Lower lobe of right lung (tissue), 2 donors: ENCODE measurements around the gene COL4A1. TPM values are rescaled to one million over a fixed set of nuclear protein-coding genes. Genes with fewer than 3 reads are reported as not detected.

ENCODE experiments used
- ATAC-seq, 2 donors: fragments of 200-7000 bp; cut with Tn5 transposase; one replicate each; pipeline ENCODE4 v1.9.1; 2020 to 2022; ENCODE audit warnings: mild to moderate bottlenecking in 2 of 2, moderate library complexity in 2 of 2
- DNase-seq: peaks from one replicate; pipeline ENCODE4 v3.0.0-alpha.2; 2020
- H3K27ac ChIP-seq: fragments of 200-600 bp; one replicate; pipeline ENCODE4 v1.8.0; 2022
- H3K27me3 ChIP-seq: fragments of 200-600 bp; one replicate; pipeline ENCODE4 v1.8.0; 2022; ENCODE audit warnings: low read depth
- H3K36me3 ChIP-seq: fragments of 200-600 bp; one replicate; pipeline ENCODE4 v1.8.0; 2022; ENCODE audit warnings: mild to moderate bottlenecking
- H3K4me1 ChIP-seq: fragments of 200-600 bp; one replicate; pipeline ENCODE4 v1.8.0; 2022
- H3K4me3 ChIP-seq: fragments of 200-600 bp; one replicate; pipeline ENCODE4 v1.8.0; 2022; ENCODE audit warnings: mild to moderate bottlenecking
- H3K9me3 ChIP-seq: fragments of 200-600 bp; one replicate; pipeline ENCODE4 v1.8.0; 2022
- CTCF ChIP-seq: fragments of 200-600 bp; IDR thresholded peaks from one replicate; pipeline ENCODE4 v1.8.0; 2022; ENCODE audit warnings: antibody characterized with exemption, mild to moderate bottlenecking
- intact Hi-C: fragments of 100-400 bp; cut with DNase I; formaldehyde crosslinking; loops from one replicate; pipeline ENCODE4 v1.11.0; 2022
- total RNA-seq: library from RNA; stranded (reverse); fragmentation: NEBNext Ultra II Directional; extraction: Animal tissue kit (Norgen Biotek cat#: 25700); gene quantifications from one replicate; pipeline ENCODE4 v1.2.1, GENCODE V29; 2021
- donor health status: DM: no; HTN: yes; CAD: no; lungs with severe emphysema.

Gene COL4A1
- total RNA-seq, 1 donor from 2014 or later = 161 TPM

- peak in 1 of 2 donors; percentile 25 for ATAC-seq
- intact Hi-C loops = loop anchor here (10.0 kb wide), 1 partner anchor 74 kb away; no protein-coding TSS in a partner anchor
- Histone ChIP-seq H3K27me3 (peaks cover 20% of the 10 kb centered on the region), H3K4me3 (peak overlapping the region; percentile 78), H3K27ac (peak overlapping the region; percentile 93), H3K4me1 (peaks cover 38% of the 10 kb centered on the region), H3K36me3 (no peaks in the 10 kb centered on the region), H3K9me3 (no peaks in the 10 kb centered on the region)
- DNase-seq = no peak
- TF ChIP-seq CTCF = no peak
Measured at GRCh38 chr13:110308656-110309359, 1.9 kb upstream of the COL4A1 start.

- Histone ChIP-seq H3K27ac (peak overlapping the region; percentile 93), H3K36me3 (no peaks in the 10 kb centered on the region), H3K9me3 (no peaks in the 10 kb centered on the region), H3K4me3 (peak overlapping the region; percentile 78), H3K27me3 (peaks cover 20% of the 10 kb centered on the region), H3K4me1 (peaks cover 35% of the 10 kb centered on the region)
- TF ChIP-seq CTCF = no peak
- DNase-seq (no peak), ATAC-seq (peak; percentile 18 to 38)
- intact Hi-C loops = loop anchor here (10.0 kb wide), 1 partner anchor 73 kb away; no protein-coding TSS in a partner anchor
Measured at GRCh38 chr13:110307767-110308655, 1.1 kb upstream of the COL4A1 start.

DNA sequence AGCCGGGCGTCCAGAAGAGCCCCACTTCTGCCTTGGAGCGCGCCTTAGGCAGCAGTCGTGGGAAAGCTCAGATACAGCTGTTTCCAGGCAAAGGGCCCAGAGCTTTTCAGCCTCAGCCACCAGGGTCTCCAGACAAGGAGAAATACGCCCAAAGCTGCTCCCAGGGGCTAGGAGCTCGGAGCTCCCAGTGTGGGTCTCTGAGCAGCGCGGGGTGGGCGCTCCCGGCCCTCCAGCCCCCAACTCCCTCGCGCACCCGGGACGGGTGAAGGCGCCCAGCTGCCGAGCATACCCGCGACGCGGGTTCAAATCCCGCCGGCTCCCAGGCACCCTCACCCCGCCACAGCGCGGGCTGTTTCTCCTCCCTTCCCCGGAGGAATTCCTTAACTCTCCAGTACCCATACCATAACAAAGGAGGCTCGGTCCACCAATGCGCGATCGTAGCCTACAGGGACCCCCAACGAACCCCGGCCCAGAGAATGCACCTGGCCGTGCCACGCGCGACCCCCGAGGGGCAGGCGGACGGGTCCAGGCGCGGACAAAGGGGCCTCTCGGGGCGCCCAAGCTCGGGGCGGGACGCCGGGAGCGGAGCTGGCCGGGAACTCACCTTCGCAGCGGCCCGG is 507 bp downstream of the COL4A1 start:
- DNase-seq (no peak), ATAC-seq (peak in 1 of 2 donors; percentile 20)
- Histone ChIP-seq H3K4me1 (peaks cover 28% of the 10 kb centered on the region), H3K9me3 (no peaks in the 10 kb centered on the region), H3K27me3 (peaks cover 20% of the 10 kb centered on the region), H3K36me3 (no peaks in the 10 kb centered on the region), H3K4me3 (peak overlapping the region; percentile 78), H3K27ac (peak overlapping the region; percentile 93)
- intact Hi-C loops = loop anchor here (10.0 kb wide), 1 partner anchor 72 kb away; no protein-coding TSS in a partner anchor
- TF ChIP-seq CTCF = no peak

- peaks cover 20% of the 10 kb centered on the region for H3K27me3 ChIP-seq
- no peak for ATAC-seq
Measured at GRCh38 chr13:110305949-110306339, 1.0 kb downstream of the COL4A1 start.

More at GRCh38 chr13:110305949-110306339, 1.0 kb downstream of the COL4A1 start:
- Histone ChIP-seq H3K27ac (peak overlapping the region; percentile 93), H3K36me3 (no peaks in the 10 kb centered on the region), H3K9me3 (no peaks in the 10 kb centered on the region), H3K4me1 (peaks cover 28% of the 10 kb centered on the region), H3K4me3 (peak overlapping the region; percentile 78)
- no peak for DNase-seq
- intact Hi-C loops = loop anchor here (10.0 kb wide), 1 partner anchor 71 kb away; no protein-coding TSS in a partner anchor
- TF ChIP-seq CTCF = no peak
